Fibroblast of the aortic adventitia (primary cell): ENCODE data around the gene MTMR10. TPM values are rescaled to one million over a fixed set of nuclear protein-coding genes. Genes with fewer than 3 reads are reported as not detected.

ENCODE experiments used
- DNase-seq: peaks from one replicate; pipeline ENCODE4 v3.0.0-alpha.2; 2010; ENCODE audit warnings: low read depth
- H3K4me3 ChIP-seq: 2 replicates; pipeline ENCODE4 v1.5.1; 2011; ENCODE audit warnings: low read depth, mild to moderate bottlenecking, control low read depth, low read length, moderate library complexity
- total RNA-seq: library from RNA; depleted of rRNA; stranded (reverse); fragments of >200 nt; gene quantifications from 2 replicates; pipeline ENCODE4 v1.2.3, GENCODE V29; 2012; ENCODE audit warnings: low replicate concordance
- TF ChIP-seq, protein P1 (sequence below): IDR thresholded peaks from 2 replicates; pipeline ENCODE4 v1.5.1; 2011; ENCODE audit warnings: mild to moderate bottlenecking, low read length, control low read depth, inconsistent platforms; ENCODE audit not compliant: insufficient read depth

The MTMR10 gene
- total RNA-seq, 1 donor: 16.2 TPM

DNA sequence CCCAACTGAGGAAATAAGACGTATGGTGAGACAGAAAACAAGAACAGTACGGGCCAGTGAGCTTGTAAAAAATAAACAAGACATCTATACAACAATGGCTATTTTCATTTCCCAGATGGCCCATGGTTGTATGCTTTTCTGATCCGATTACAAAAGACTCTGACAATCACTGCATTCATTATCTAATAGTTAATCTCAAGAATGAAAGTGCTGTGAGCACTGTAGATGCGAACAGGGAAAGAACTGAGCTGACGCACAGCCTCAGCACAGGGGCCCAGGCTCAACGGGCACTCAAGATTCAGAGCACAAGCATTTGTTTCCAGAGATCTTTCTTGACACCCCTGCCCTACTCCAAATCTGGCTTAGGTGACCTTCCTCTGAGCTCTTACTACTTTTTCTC is 6.9 kb downstream of the MTMR10 start:
- no peak for DNase-seq
- no peak overlapping the region for H3K4me3 ChIP-seq
- TF ChIP-seq, protein P1, sequence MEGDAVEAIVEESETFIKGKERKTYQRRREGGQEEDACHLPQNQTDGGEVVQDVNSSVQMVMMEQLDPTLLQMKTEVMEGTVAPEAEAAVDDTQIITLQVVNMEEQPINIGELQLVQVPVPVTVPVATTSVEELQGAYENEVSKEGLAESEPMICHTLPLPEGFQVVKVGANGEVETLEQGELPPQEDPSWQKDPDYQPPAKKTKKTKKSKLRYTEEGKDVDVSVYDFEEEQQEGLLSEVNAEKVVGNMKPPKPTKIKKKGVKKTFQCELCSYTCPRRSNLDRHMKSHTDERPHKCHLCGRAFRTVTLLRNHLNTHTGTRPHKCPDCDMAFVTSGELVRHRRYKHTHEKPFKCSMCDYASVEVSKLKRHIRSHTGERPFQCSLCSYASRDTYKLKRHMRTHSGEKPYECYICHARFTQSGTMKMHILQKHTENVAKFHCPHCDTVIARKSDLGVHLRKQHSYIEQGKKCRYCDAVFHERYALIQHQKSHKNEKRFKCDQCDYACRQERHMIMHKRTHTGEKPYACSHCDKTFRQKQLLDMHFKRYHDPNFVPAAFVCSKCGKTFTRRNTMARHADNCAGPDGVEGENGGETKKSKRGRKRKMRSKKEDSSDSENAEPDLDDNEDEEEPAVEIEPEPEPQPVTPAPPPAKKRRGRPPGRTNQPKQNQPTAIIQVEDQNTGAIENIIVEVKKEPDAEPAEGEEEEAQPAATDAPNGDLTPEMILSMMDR: no peak

DNA sequence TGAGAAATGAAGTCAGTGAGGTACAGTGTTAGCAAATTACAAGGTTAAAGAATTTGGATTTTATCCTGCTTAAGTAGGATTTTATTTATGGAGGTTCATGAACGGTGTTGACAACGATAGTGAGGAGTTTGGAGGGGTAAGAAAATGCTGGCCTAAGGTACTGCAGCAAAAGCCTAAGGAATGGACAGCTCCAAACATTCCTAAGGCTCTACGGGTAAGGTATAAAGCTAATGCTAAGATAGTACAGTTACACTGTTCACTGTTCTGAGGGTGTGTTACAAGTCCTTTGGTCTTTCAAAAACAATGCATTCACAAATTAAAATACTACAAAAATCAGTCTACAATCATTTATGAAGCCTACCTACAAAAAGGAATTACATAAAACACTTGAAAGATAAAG is 7.3 kb downstream of the MTMR10 start:
- TF ChIP-seq, protein P1: no peak
- DNase-seq: peak; percentile 14
- H3K4me3 ChIP-seq: no peak overlapping the region

DNA sequence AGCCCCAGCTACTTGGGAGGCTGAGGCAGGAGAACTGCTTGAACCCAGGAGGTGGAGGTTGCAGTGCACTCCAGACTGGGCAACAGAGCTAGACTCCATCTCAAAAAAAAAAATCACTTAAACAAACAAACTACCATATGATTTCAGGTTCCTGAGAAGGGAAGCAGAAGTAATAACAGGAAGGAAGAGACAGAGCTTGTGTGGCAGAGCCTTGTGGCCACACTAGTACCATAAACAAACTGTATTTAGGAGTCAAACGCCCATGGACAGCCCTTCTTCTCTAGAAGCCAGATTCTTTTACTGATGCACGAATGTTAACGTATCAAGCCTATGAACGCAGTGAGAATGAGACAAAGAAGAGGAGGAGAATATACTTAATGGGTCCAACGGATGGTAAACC is 12.0 kb downstream of the MTMR10 start:
- no peak for DNase-seq
- TF ChIP-seq, protein P1: no peak
- H3K4me3 ChIP-seq: no peak overlapping the region

DNA sequence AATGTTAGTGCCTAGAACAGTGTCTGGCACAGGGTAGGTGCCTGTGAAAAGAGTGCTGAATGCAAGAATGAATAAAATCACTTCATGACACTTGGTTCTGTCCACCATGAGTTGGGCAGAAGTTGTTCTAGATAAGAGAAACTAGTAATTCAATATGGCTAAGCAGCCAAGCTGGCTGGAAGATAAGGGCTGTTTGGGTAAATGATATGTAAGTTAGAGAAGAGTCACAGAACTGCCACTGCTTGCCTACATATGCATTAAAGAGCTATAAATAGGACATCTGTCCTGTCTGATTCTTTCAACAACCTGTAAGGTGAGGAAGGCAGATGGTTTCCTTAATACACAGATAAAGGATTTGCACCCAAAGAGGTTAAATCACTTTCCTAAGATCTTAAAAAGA is 13.1 kb downstream of the MTMR10 start:
- TF ChIP-seq, protein P1: no peak
- no peak overlapping the region for H3K4me3 ChIP-seq
- DNase-seq: no peak

DNA sequence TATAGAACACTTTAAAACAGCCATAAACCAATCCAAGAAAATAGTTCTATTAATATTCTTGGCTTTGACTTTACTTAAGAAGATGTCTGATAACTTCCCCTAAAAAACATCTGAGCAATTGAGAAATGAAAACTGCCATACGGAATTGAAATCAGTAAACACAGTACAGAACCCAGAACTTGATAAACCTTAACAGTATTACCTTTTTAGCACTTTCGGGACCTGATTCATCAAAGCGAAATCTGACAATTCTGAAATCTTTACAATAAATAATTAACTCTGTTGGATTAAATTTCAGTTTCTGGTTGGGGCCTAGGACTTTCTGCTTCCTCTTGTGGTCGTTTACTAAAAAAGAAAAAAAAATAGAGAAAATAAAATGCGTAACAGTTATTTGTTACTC is 17.3 kb downstream of the MTMR10 start:
- DNase-seq: no peak
- H3K4me3 ChIP-seq: no peak overlapping the region

DNA sequence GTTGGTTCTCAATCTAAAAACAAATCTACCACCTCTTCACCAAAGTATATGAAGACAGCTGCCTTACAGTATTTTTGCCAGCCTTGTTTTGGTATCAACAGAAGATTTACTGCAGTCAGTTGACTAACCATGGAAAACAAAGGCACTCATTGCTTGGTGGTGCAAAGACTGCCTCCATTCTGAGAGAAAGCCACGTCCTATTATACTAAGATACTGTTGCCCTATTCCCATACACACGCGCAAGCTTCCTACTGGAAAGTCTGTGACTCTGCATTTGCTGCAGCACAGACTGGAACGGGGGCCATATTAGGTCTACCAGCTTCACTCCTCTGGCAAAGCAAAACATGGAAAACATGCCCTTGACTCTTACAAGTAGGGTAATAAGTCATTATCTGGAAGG is 18.0 kb downstream of the MTMR10 start:
- no peak for DNase-seq
- TF ChIP-seq, protein P1: no peak

More for the DNA sequence above, 17.3 kb downstream of the MTMR10 start:
- TF ChIP-seq, protein P1: no peak

DNA sequence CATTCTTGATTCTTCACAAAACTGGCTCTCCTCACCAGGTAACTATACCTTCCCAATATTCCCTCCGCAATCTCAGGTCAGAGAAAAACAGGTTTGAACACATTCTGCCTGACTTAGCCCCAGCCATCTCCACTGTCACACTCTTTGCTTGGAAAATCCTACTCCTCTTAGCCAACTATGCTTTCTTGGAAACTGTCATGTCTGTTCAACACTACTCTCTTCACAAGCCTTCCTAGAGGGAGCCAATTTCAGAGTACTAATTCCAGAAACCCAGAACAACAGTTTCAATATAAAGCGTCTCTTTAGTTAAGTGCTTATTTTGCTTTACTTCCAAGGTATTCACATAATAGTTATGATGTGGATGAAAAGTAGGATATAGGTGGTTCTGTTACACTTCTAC is 21.7 kb downstream of the MTMR10 start:
- no peak for DNase-seq
- TF ChIP-seq, protein P1: no peak
- H3K4me3 ChIP-seq: no peak overlapping the region

More for the DNA sequence above, 18.0 kb downstream of the MTMR10 start:
- no peak overlapping the region for H3K4me3 ChIP-seq
